GM13976 (cell line): ENCODE results near the gene TDP1.
"Not testable (repeated sequence)": the region's sequence is repeated elsewhere in the genome, so short reads cannot be mapped to it uniquely, and the experiment has no call there.

Experiments used
- DNase-seq: peaks from one replicate; pipeline ENCODE4 v3.0.0; 2012; ENCODE audit warnings: low spot score
- CTCF ChIP-seq: IDR thresholded peaks from 2 replicates; pipeline ENCODE4 v1.5.1; 2012; ENCODE audit warnings: borderline replicate concordance, mild to moderate bottlenecking; ENCODE audit not compliant: insufficient read depth; ENCODE audit errors: extremely low read depth, missing control alignments, control extremely low read depth
- in situ Hi-C: fragments of 300-500 bp; cut with MboI; formaldehyde crosslinking; loops from one replicate; pipeline ENCODE4 v1.12.0; 2022; ENCODE audit warnings: low sequenced_read_pairs, mixed read lengths, inconsistent platforms; ENCODE audit not compliant: unreplicated experiment

The TDP1 gene

GRCh38 chr14:90088176-90088575, 132.4 kb downstream of the TDP1 start:
- no peak for TF ChIP-seq CTCF
- in situ Hi-C loops, result no loop called here
- no peak for DNase-seq

GRCh38 chr14:90089486-90089885, 133.8 kb downstream of the TDP1 start:
- DNase-seq, in situ Hi-C loops: not testable (repeated sequence)

GRCh38 chr14:90091393-90091792, 135.7 kb downstream of the TDP1 start:
- no peak for DNase-seq
- in situ Hi-C loops, result no loop called here
- no peak for TF ChIP-seq CTCF

GRCh38 chr14:90093942-90094595, 138.3 kb downstream of the TDP1 start:
- in situ Hi-C loops, result no loop called here
- DNase-seq, result no peak
- TF ChIP-seq CTCF, result no peak
